Measurements from ENCODE around the gene MAGEF1. TPM values are rescaled to one million over a fixed set of nuclear protein-coding genes. Genes with fewer than 3 reads are reported as not detected.
A peak's percentile ranks its signal among the peaks of the same experiment; 100 is the strongest.

MAGEF1 gene
- total and polyA plus RNA-seq, 9 of the 15 experiments (the other 6 are each of a cell fraction or from before 2014, with no cell fraction given), result 1.5 to 39.1 (median 19.8) TPM

GRCh38 chr3:184672335-184672734 is 39.5 kb downstream of the MAGEF1 start:
- no peak overlapping the region for H2AFZ ChIP-seq (ENCODE audit: low read depth, low read length)
- DNase-seq (ENCODE audit: extremely low read depth in 1 of 4, low spot score in 3 of 4) (no peak), ATAC-seq (peak; percentile 70), FAIRE-seq (no peak)
- no peaks in the 10 kb centered on the region for H4K20me1 ChIP-seq (replicated peaks; ENCODE audit: control insufficient read depth, insufficient read depth, low read length)
- no peaks in the 10 kb centered on the region for H3K9me1 ChIP-seq (ENCODE audit: control insufficient read depth, insufficient read depth, low read length)
- H3K27me3 ChIP-seq (ENCODE audit: control insufficient read depth in 2 of 2, insufficient read depth in 2 of 2, low read length in 2 of 2), result peaks cover 25 to 59% of the 10 kb centered on the region in 2 experiments; a peak in 4 of 5 replicates
- no peaks in the 10 kb centered on the region for H3K9me3 ChIP-seq (replicated peaks; ENCODE audit: control insufficient read depth, insufficient read depth, low read depth, low read length)
- H3K9ac ChIP-seq (ENCODE audit: insufficient read depth in 1 of 2, low read depth in 2 of 2, low read length in 2 of 2), result no peak overlapping the region
- no peak overlapping the region for H3K4me3 ChIP-seq
- BruUV-seq (replicated peaks), result no TSS peak
- no peak overlapping the region for H3K27ac ChIP-seq (ENCODE audit: extremely low read depth, low read depth, low read length)
- no peaks in the 10 kb centered on the region for H3K79me2 ChIP-seq (ENCODE audit: control insufficient read depth, insufficient read depth, low read length)
- 3% methylated on average over 9 of the region's 9 CpGs for WGBS (ENCODE audit: insufficient coverage, low coverage, missing lambda C conversion rate)
- H3K36me3 ChIP-seq (ENCODE audit: control insufficient read depth, insufficient read depth, low read length), result no peaks in the 10 kb centered on the region
- no peak overlapping the region for H3K4me2 ChIP-seq (ENCODE audit: insufficient read depth, low read length)
- CTCF ChIA-PET (ENCODE audit: low intra/inter-chr PET ratio), result no interaction called here
- H3K4me1 ChIP-seq (replicated peaks in 1 of 2; ENCODE audit: control insufficient read depth in 2 of 2, insufficient read depth in 2 of 2, low read length in 2 of 2), result no peaks in the 10 kb centered on the region
- in situ Hi-C loops (cut with MboI), result loop anchor here (25.0 kb wide), 1 partner anchor 1390 kb away; no protein-coding TSS in a partner anchor
- intact Hi-C loops (cut with micrococcal nuclease), result no loop called here
- POLR2A ChIA-PET, result interaction anchor here (0.8 kb wide), 1 partner anchor 164 kb away, joined by 4 read pairs; no protein-coding TSS in a partner anchor
- TF ChIP-seq TAF7 (tag; IDR thresholded peaks at IDR 0.05) (no peak), E2F6 (IDR thresholded peaks at IDR 0.05; ENCODE audit: borderline replicate concordance in 1 of 2, extremely low read depth in 1 of 2, insufficient read depth in 1 of 2, insufficient read length in 1 of 2, low read depth in 1 of 2, low read length in 1 of 2, poor library complexity in 1 of 2, severe bottlenecking in 1 of 2) (no peak), HMG20B (CRISPR knock-in tag; IDR thresholded peaks at IDR 0.05) (no peak), PRPF4 (IDR thresholded peaks at IDR 0.05; ENCODE audit: insufficient read depth, low read depth, low read length, poor library complexity, severe bottlenecking) (no peak), GATAD2A (IDR thresholded peaks at IDR 0.05) (no peak), CTBP1 (IDR thresholded peaks at IDR 0.05; ENCODE audit: borderline replicate concordance) (no peak), IRF1 (CRISPR knock-in tag; IDR thresholded peaks at IDR 0.05; ENCODE audit: borderline replicate concordance) (no peak), SNIP1 (IDR thresholded peaks at IDR 0.05; ENCODE audit: low read depth) (no peak), XRCC4 (IDR thresholded peaks at IDR 0.05; ENCODE audit: extremely low read depth, insufficient read depth, insufficient read length) (no peak), ZNF551 (CRISPR knock-in tag; IDR thresholded peaks at IDR 0.05) (no peak), DPF2 (IDR thresholded peaks at IDR 0.05) (no peak), EGR1 (conservative IDR thresholded peaks at IDR 0.05) (no peak), GABPB2 (CRISPR knock-in tag; conservative IDR thresholded peaks at IDR 0.05) (no peak), NCOA2 (IDR thresholded peaks at IDR 0.05; ENCODE audit: partially characterized antibody in 2 of 2) (no peak), ZBTB49 (CRISPR knock-in tag; IDR thresholded peaks at IDR 0.05; ENCODE audit: borderline replicate concordance) (no peak), CBX1 (IDR thresholded peaks at IDR 0.05; ENCODE audit: low read depth) (no peak), E4F1 (CRISPR knock-in tag; IDR thresholded peaks at IDR 0.05; ENCODE audit: borderline replicate concordance) (no peak)
